ENCODE data around the gene CA6. TPM values are rescaled to one million over a fixed set of nuclear protein-coding genes. Genes with fewer than 3 reads are reported as not detected.
A peak's percentile ranks its signal among the peaks of the same experiment; 100 is the strongest.

The CA6 gene
- polyA plus RNA-seq, 1 donor (not counting 4 experiments of a cell fraction or from before 2014, with no cell fraction given): not detected

GRCh38 chr1:9009438-9010370 is 64.0 kb downstream of the CA6 start:
- dilution Hi-C loops (cut with MboI; ENCODE audit: extremely low pct_ligation_motif_present, low sequenced_read_pairs): no loop called here
- TF ChIP-seq EZH2 (IDR thresholded peaks at IDR 0.05; ENCODE audit: low read length): no peak
- peak; percentile 45 to 87 (median 86) for TF ChIP-seq CTCF (optimal IDR thresholded peaks at IDR 0.05 in 1 of 3, IDR thresholded peaks at IDR 0.05 in 1 of 3, conservative IDR thresholded peaks at IDR 0.05 in 1 of 3; ENCODE audit: extremely low read depth in 1 of 3, insufficient read depth in 2 of 3, low read length in 3 of 3)
- Histone ChIP-seq H3K27me3 (ENCODE audit: control insufficient read depth, extremely low read depth, insufficient read depth, low read length) (no peaks in the 10 kb centered on the region), H3K79me2 (ENCODE audit: control insufficient read depth, insufficient read depth, low read length) (no peaks in the 10 kb centered on the region), H3K4me2 (ENCODE audit: control insufficient read depth, extremely low read depth, insufficient read depth, low read depth, low read length) (no peak overlapping the region), H3K36me3 (ENCODE audit: control insufficient read depth in 2 of 2, extremely low read depth in 1 of 2, insufficient read depth in 2 of 2, low read length in 2 of 2) (no peaks in the 10 kb centered on the region), H3K4me3 (ENCODE audit: control insufficient read depth in 2 of 3, extremely low read depth in 1 of 3, insufficient read depth in 2 of 3, low read depth in 1 of 3, low read length in 3 of 3) (no peak overlapping the region), H3K9ac (ENCODE audit: control insufficient read depth, extremely low read depth, insufficient read depth, low read length) (no peak overlapping the region), H3K27ac (ENCODE audit: control insufficient read depth, insufficient read depth, low read length) (no peak overlapping the region), H3K9me3 (ENCODE audit: control insufficient read depth, low read depth, low read length) (no peaks in the 10 kb centered on the region), H4K20me1 (ENCODE audit: control insufficient read depth, extremely low read depth, insufficient read depth, low read length) (no peaks in the 10 kb centered on the region), H3K9me1 (ENCODE audit: control insufficient read depth, extremely low read depth, insufficient read depth, low read length) (no peaks in the 10 kb centered on the region), H2AFZ (ENCODE audit: control insufficient read depth, low read length) (no peak overlapping the region), H3K4me1 (ENCODE audit: control insufficient read depth, extremely low read depth, insufficient read depth, low read length) (no peaks in the 10 kb centered on the region)
- no peak for FAIRE-seq
- no peak for DNase-seq (ENCODE audit: low read depth, low spot score)

- H2AFZ ChIP-seq (ENCODE audit: control insufficient read depth, low read length): no peak overlapping the region
- H3K9ac ChIP-seq (ENCODE audit: control insufficient read depth, extremely low read depth, insufficient read depth, low read length): no peak overlapping the region
- no peaks in the 10 kb centered on the region for H3K79me2 ChIP-seq (ENCODE audit: control insufficient read depth, insufficient read depth, low read length)
- dilution Hi-C loops (cut with MboI; ENCODE audit: extremely low pct_ligation_motif_present, low sequenced_read_pairs): no loop called here
- H3K9me1 ChIP-seq (ENCODE audit: control insufficient read depth, extremely low read depth, insufficient read depth, low read length): no peaks in the 10 kb centered on the region
- no peaks in the 10 kb centered on the region for H4K20me1 ChIP-seq (ENCODE audit: control insufficient read depth, extremely low read depth, insufficient read depth, low read length)
- no peak overlapping the region for H3K27ac ChIP-seq (ENCODE audit: control insufficient read depth, insufficient read depth, low read length)
- H3K27me3 ChIP-seq (ENCODE audit: control insufficient read depth, extremely low read depth, insufficient read depth, low read length): no peaks in the 10 kb centered on the region
- no peak for TF ChIP-seq EZH2 (IDR thresholded peaks at IDR 0.05; ENCODE audit: low read length)
- TF ChIP-seq CTCF (optimal IDR thresholded peaks at IDR 0.05 in 1 of 3, IDR thresholded peaks at IDR 0.05 in 1 of 3, conservative IDR thresholded peaks at IDR 0.05 in 1 of 3; ENCODE audit: extremely low read depth in 1 of 3, insufficient read depth in 2 of 3, low read length in 3 of 3): no peak
- H3K4me3 ChIP-seq (ENCODE audit: control insufficient read depth in 2 of 3, extremely low read depth in 1 of 3, insufficient read depth in 2 of 3, low read depth in 1 of 3, low read length in 3 of 3): no peak overlapping the region
- H3K9me3 ChIP-seq (ENCODE audit: control insufficient read depth, low read depth, low read length): no peaks in the 10 kb centered on the region
- no peaks in the 10 kb centered on the region for H3K4me1 ChIP-seq (ENCODE audit: control insufficient read depth, extremely low read depth, insufficient read depth, low read length)
- FAIRE-seq (no peak), DNase-seq (ENCODE audit: low read depth, low spot score) (no peak)
- no peak overlapping the region for H3K4me2 ChIP-seq (ENCODE audit: control insufficient read depth, extremely low read depth, insufficient read depth, low read depth, low read length)
- no peaks in the 10 kb centered on the region for H3K36me3 ChIP-seq (ENCODE audit: control insufficient read depth in 2 of 2, extremely low read depth in 1 of 2, insufficient read depth in 2 of 2, low read length in 2 of 2)
Measured at GRCh38 chr1:9010781-9011323, 65.2 kb downstream of the CA6 start.

Measured in keratinocyte (primary cell).